NCI-H187 treated with DMSO at 0.1 percent for 48 hours (cell line): ENCODE data around the gene BHLHE40.

Source experiments
- DNase-seq: peaks from one replicate; lab custom pipeline; 2025; lab: John Stamatoyannopoulos, UW

BHLHE40 gene

DNA sequence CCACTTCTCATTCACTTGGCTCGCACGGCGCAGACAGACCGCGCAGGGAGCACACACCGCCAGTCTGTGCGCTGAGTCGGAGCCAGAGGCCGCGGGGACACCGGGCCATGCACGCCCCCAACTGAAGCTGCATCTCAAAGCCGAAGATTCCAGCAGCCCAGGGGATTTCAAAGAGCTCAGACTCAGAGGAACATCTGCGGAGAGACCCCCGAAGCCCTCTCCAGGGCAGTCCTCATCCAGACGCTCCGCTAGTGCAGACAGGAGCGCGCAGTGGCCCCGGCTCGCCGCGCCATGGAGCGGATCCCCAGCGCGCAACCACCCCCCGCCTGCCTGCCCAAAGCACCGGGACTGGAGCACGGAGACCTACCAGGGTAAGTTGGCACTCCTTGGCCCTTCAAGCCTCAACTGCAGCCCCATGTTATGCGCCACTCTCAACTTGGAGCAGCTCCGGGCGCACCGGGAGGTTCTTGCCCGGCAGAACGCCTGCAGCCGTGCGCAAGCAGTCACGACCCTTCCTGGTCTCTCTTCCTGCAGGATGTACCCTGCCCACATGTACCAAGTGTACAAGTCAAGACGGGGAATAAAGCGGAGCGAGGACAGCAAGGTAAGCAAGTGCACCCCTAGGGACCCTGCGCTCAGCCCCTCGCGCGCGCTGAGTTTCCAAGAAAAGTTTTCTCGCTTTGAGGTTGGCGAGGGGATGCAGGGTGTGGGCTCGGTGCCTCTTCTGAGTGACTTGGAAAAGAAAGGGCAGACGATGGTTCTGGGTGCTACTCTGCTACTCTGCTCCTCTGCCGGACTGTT, at the start of gene BHLHE40:
Gene BHLHE40, plus strand, starts transcription at position 10 of the 801 bp plus-strand sequence. Its CDS starts 282 bp downstream, at position 292.
- no peak for DNase-seq

GRCh38 chr3:4930501-4930900, 48.7 kb upstream of the BHLHE40 start:
- no peak for DNase-seq

DNA sequence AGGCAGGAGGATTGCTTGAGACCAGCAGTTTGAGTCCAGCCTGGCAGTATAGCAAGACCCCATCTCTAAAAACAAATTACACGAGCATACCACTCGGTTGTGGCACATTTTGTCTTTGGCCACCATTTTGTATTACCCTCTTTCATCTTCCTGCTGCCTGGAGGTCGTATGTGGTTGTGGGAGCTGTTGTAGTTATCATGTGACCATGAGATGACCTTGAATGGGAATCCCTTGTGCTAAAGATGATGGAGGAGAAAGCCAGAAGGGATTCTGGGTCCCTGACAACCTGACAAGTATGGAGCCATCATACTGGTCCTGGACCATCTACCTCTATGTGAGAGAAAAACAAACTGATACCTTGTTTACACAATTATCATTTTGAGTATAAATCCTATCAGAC, 45.2 kb upstream of the BHLHE40 start:
- DNase-seq: no peak

DNA sequence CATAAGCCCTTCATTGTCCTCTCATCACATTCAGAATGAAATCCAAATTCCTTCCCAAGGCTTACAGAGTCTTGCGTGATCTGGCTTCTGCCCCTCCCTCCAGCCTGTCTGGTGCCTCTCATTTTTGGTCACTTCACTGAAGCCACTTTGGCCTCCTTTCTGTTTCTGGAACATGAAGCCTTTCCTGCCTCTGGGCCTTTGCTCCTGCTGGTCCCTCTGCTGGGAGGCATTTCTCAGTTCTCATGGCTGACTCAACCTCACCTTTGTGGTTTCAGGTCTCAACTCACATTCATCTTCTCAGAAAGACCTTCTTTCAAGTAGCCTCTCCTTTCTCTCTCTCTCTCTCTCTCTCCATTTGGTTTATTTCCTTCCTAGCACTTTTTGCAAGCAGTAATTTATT, 43.9 kb upstream of the BHLHE40 start:
- no peak for DNase-seq

DNA sequence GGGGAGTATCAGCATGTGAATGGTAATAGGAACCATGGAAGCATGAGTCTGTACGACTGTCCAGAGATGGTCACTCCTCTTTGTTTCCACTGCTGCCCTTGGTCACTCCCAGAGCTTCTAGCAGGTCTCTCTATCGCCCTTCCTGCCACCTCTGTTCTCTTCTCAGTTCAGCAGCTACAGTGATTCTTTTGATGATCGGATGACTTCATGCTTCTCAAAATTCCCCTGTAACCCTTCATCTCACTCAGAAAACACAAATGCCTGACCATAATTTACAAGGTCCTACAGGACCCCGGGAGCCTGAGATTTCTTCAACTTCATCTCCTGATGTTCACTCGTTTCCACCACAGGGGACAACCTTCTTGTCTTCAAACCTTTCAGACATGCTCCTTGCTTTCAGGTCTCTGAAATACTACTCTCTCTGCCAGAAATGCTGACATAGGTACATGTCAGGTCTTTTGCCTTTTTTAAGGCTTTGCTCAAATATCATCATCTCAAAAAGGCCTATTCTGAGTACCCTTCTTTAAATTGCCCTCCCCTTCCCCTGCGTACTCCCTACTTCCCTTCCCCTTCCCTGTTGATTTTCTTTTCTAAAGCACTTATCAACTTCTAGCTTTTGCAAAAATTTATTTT, 42.1 kb upstream of the BHLHE40 start:
- no peak for DNase-seq

DNA sequence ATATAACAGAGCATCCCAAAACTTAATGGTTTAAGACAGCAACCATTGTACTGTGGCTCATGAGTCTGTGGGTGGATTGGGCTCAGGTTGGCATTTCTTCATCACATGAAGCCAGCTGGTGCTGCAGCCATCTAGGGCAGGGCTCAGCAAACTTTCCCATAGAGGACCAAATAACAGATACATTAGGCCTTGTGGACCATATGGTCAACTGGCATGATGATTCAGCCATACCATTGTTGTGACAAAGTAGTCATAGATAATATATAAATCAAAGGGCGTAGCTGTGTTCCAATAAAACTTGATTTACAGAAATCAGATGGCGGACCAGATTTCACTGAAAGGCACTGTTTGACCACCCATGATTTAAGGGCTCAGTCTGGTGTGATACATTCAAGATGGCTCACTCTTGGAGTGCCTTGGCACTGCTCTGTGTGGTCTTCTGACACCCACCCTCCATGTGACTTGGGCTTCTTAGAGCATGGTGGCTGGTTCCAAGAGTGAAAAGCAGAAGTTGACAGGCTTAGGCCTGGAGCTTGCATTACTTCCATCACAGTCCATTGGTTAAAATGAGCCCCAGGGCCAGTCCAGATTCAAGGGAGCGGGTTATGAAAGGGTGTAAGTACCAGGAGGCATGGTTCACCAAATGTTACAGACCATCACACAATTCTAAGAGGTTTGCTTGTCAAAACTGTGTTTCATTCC, 40.8 kb upstream of the BHLHE40 start:
- no peak for DNase-seq

DNA sequence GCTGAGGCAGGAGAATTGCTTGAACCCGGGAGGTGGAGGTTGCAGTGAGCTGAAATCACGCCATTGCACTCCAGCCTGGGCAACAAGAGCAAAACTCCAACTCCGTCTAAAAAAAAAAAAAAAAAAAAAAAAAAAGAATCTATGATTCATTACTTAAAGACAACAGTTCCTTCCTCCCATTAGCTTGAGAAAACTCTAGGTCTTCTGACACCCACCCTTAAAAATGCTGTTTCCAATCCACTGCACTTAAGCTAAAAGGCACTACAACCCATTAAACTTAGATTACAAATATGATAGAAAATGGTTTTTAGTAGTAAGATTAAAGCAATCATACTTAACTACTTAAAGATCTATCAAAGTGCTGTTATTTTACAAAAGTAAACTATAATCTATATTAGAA, 40.0 kb upstream of the BHLHE40 start:
- DNase-seq: no peak

DNA sequence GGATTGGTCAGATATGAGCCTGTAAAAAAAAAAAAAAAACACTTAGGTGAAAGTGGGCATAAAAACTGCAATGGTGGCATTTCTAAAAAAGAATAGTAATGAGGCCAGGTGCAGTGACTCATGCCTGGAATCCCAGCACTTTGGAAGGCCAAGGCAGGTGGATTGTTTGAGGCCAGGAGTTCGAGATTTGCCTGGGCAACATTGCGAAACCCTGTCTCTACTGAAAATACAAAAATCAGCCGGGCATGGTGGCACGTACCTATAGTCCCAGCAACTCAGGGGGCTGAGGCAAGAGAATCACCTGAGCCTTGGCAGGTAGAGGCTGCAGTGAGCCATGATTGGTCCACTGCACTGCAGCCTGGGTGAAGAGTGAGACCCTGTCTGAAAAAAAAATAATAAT, 38.3 kb upstream of the BHLHE40 start:
- DNase-seq: no peak

DNA sequence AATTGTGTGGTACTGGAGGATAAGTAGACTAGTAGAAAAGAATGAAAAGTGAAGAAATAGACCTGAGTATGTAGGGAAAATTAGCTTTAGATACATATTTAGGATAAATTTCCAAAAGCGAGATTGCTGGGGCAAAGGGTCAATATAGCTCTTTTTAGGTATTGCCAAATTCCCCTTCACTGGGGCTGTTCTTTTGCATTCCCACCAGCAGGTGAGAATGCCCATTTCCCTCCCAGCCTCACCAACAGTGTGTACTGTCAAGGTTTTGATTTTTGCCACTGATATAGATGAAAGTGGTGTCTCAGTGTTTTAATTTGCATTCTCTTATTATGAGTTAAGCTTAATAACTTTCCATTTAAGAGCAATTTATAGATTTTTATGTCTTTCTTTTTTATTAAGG, 35.7 kb upstream of the BHLHE40 start:
- DNase-seq: no peak

DNA sequence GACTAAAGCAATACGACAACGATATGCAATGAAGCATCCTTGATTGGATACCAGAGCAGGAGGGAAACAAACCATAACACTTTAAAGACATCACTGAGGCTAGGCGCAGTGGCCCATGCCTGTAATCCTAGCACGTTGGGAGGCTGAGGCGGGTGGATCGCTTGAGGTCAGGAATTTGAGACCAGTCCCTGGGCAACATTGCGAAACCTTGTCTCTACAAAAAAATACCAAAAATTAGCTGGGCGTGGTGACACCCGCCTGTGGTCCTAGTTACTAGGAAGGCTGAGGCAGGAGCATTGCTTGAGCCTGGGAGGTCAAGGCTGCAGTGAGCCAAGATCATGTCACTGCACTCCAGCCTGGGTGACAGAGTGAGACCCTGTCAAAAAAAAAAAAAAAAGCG, 33.9 kb upstream of the BHLHE40 start:
- DNase-seq: no peak

GRCh38 chr3:4947028-4947427, 32.2 kb upstream of the BHLHE40 start:
- DNase-seq: no peak

- no peak for DNase-seq
Observed at GRCh38 chr3:4948395-4948794, 30.8 kb upstream of the BHLHE40 start.

DNA sequence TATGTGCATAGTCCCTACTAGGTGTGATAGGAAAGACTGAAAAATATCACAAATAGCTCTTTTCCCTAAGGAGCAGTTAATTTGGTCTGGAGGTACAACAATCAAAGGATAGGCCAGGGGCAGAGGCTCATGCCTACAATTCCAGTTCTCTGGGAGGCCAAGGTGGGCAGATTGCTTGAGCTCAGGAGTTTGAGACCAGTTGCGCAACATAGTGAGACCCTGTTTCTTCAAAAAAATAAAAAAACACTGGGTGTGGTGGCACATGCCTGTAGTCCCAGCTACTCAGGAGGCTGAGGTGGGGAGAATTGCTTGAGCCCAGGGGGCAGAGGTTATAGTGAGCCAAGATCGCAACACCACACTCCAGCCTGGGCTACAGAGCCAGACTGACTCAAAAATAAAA, 30.2 kb upstream of the BHLHE40 start:
- DNase-seq: no peak

- DNase-seq: no peak
Observed at GRCh38 chr3:4949659-4950058, 29.6 kb upstream of the BHLHE40 start.

- DNase-seq: no peak
Observed at GRCh38 chr3:4950351-4950784, 28.9 kb upstream of the BHLHE40 start.

GRCh38 chr3:4950948-4951347, 28.3 kb upstream of the BHLHE40 start:
- DNase-seq: no peak

GRCh38 chr3:4953119-4953518, 26.1 kb upstream of the BHLHE40 start:
- no peak for DNase-seq

GRCh38 chr3:4954256-4955000, 24.8 kb upstream of the BHLHE40 start:
- no peak for DNase-seq

- DNase-seq: no peak
Observed at GRCh38 chr3:4956099-4956498, 23.1 kb upstream of the BHLHE40 start.

- no peak for DNase-seq
Observed at GRCh38 chr3:4956738-4957137, 22.5 kb upstream of the BHLHE40 start.

GRCh38 chr3:4957978-4958377, 21.3 kb upstream of the BHLHE40 start:
- no peak for DNase-seq

DNA sequence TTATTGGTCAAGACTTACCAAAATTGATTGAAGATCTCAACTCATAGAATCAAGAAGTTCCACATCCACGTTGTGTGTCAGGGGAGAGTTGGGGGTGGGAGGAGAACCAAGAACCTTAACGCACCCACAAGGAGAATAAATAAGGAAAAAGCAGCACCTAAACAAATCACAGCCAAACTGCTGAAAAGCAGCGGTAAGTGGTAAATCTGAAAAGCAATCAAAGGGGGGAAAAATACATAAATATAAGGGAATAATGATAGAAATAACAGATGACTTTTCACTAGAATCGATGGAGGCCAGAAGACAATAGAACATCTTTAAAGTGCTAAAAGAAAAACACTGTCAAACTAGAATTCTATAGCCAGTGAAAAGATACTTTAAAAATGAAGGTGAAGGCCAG, 20.1 kb upstream of the BHLHE40 start:
- no peak for DNase-seq
